Gastroesophageal sphincter (tissue), 3 donors: ENCODE data around the gene ZMYM3.

ENCODE experiments used
- POLR2A ChIP-seq, 2 donors: fragments of 450-650 bp; IDR thresholded peaks; one replicate each; pipeline ENCODE4 v1.6.1; 2017; ENCODE audit warnings: antibody characterized with exemption in 2 of 2, mild to moderate bottlenecking in 2 of 2, moderate library complexity in 1 of 2
- TF ChIP-seq, protein P1 (sequence below), 4 experiments: fragments of 200-600 bp in 2 of 4; fragments of 450-650 bp in 2 of 4; sonication (generic) in 1 of 4; IDR thresholded peaks; one replicate each; pipeline ENCODE4 v1.5.1; 2017 to 2019; ENCODE audit warnings: antibody characterized with exemption in 4 of 4, mild to moderate bottlenecking in 2 of 4, moderate library complexity in 2 of 4

DNA sequence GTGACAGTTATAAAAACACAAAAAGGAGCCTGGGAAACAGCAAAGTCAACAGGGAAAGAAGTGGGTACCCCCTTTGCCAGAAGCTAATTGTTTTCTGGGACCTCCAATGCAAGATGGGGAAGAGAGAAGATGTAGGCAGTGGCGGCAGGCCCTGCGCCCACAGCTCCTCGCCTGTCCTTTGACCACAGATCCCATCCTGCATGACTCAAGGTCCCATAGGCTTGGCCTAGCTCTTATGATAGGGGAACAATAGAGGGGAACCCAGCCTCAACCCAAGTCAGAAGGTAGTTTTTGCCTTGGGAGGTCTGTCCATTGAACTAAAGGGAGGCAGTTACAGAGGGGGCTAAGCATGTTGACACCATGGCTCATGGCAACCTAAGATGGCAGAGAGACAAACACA, 14.2 kb downstream of the ZMYM3 start:
- no peak for TF ChIP-seq POLR2A (IDR thresholded peaks at IDR 0.05)
- TF ChIP-seq, protein P1, sequence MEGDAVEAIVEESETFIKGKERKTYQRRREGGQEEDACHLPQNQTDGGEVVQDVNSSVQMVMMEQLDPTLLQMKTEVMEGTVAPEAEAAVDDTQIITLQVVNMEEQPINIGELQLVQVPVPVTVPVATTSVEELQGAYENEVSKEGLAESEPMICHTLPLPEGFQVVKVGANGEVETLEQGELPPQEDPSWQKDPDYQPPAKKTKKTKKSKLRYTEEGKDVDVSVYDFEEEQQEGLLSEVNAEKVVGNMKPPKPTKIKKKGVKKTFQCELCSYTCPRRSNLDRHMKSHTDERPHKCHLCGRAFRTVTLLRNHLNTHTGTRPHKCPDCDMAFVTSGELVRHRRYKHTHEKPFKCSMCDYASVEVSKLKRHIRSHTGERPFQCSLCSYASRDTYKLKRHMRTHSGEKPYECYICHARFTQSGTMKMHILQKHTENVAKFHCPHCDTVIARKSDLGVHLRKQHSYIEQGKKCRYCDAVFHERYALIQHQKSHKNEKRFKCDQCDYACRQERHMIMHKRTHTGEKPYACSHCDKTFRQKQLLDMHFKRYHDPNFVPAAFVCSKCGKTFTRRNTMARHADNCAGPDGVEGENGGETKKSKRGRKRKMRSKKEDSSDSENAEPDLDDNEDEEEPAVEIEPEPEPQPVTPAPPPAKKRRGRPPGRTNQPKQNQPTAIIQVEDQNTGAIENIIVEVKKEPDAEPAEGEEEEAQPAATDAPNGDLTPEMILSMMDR (IDR thresholded peaks at IDR 0.05): no peak
